H1 (cell line): ENCODE measurements around the gene EVI5. TPM values are rescaled to one million over a fixed set of nuclear protein-coding genes. Genes with fewer than 3 reads are reported as not detected.

Experiments
- CTCF ChIA-PET: fragments of 300-600 bp; sonication (Branson Sonifier 250); formaldehyde crosslinking; loops from one replicate; lab custom pipeline; 2021; ENCODE audit not compliant: partially characterized antibody; lab: Charles Lee
- POLR2A ChIA-PET: fragments of 300-600 bp; sonication (Branson Sonifier 250); formaldehyde crosslinking; loops from one replicate; lab custom pipeline; 2021; ENCODE audit warnings: inconsistent platforms; ENCODE audit not compliant: partially characterized antibody; lab: Charles Lee
- DNase-seq, 2 experiments: peaks; one replicate each; pipeline versions ENCODE4 v3.0.0 to v3.0.0-alpha.2; 2010 to 2022; ENCODE audit warnings: low spot score in 2 of 2, low read depth in 1 of 2, mixed read lengths in 1 of 2
- FAIRE-seq: peaks from 2 replicates; lab custom pipeline; 2011; peaks lifted over from hg19 to GRCh38; lab: Jason Lieb, UNC
- H2AFZ ChIP-seq: 2 replicates; pipeline ENCODE4 v1.8.1; 2012; ENCODE audit warnings: low read length, inconsistent platforms
- H2AK5ac ChIP-seq: 2 replicates; pipeline ENCODE4 v1.6.1; 2013; ENCODE audit warnings: low read depth, low read length
- H2BK120ac ChIP-seq: replicated peaks from 2 replicates; pipeline ENCODE3; 2013; ENCODE audit warnings: low read depth, low read length, inconsistent platforms
- H2BK12ac ChIP-seq: 2 replicates; pipeline ENCODE4 v1.6.1; 2013; ENCODE audit warnings: low read depth, low read length
- H2BK15ac ChIP-seq: 2 replicates; pipeline ENCODE4 v1.6.1; 2013; ENCODE audit warnings: low read length
- H2BK20ac ChIP-seq: 2 replicates; pipeline ENCODE4 v1.6.1; 2013; ENCODE audit warnings: low read length
- H2BK5ac ChIP-seq: 2 replicates; pipeline ENCODE4 v1.6.1; 2013; ENCODE audit warnings: low read depth, low read length
- H3K14ac ChIP-seq: 2 replicates; pipeline ENCODE4 v1.6.1; 2013; ENCODE audit warnings: inconsistent platforms; ENCODE audit not compliant: insufficient read length
- H3K18ac ChIP-seq: 2 replicates; pipeline ENCODE4 v1.6.1; 2013; ENCODE audit warnings: low read length; ENCODE audit errors: extremely low read depth
- H3K23ac ChIP-seq: 2 replicates; pipeline ENCODE4 v1.6.1; 2013; ENCODE audit warnings: inconsistent platforms; ENCODE audit not compliant: insufficient read length
- H3K23me2 ChIP-seq: 2 replicates; pipeline ENCODE4 v1.6.1; 2013; ENCODE audit warnings: low read depth, low read length
- H3K27ac ChIP-seq: 2 replicates; pipeline ENCODE4 v1.6.1; 2011; ENCODE audit warnings: low read depth, low read length, inconsistent platforms
- H3K27me3 ChIP-seq, 4 experiments: replicated peaks in 1 of 4; 1 replicate in 1 of 4; 2 replicates in 3 of 4; pipeline versions ENCODE4 v1.6.1 to v1.8.1; 2011 to 2013; ENCODE audit warnings: low read length in 3 of 4, mild to moderate bottlenecking in 3 of 4, inconsistent platforms in 2 of 4, mixed read lengths in 2 of 4, moderate library complexity in 1 of 4; ENCODE audit not compliant: control insufficient read depth in 3 of 4, insufficient read depth in 3 of 4; ENCODE audit errors: extremely low read depth in 1 of 4
- H3K36me3 ChIP-seq, 4 experiments: 2 replicates each; pipeline versions ENCODE4 v1.6.1 to v1.8.1; 2011 to 2013; ENCODE audit warnings: mild to moderate bottlenecking in 4 of 4, low read length in 3 of 4, moderate library complexity in 2 of 4, control low read depth in 1 of 4, inconsistent platforms in 1 of 4; ENCODE audit not compliant: insufficient read depth in 4 of 4, control insufficient read depth in 2 of 4
- H3K4ac ChIP-seq: replicated peaks from 2 replicates; pipeline ENCODE3; 2013; ENCODE audit warnings: low read length, low read depth, mixed read lengths, inconsistent platforms; ENCODE audit not compliant: insufficient read length
- H3K4me1 ChIP-seq, 4 experiments: replicated peaks in 1 of 4; 1 replicate in 1 of 4; 2 replicates in 3 of 4; pipeline versions ENCODE4 v1.6.1 to v1.8.1; 2011 to 2013; ENCODE audit warnings: low read length in 3 of 4, inconsistent platforms in 2 of 4, mixed read lengths in 1 of 4; ENCODE audit not compliant: insufficient read depth in 4 of 4, control insufficient read depth in 3 of 4
- H3K4me2 ChIP-seq, 2 experiments: 2 replicates each; pipeline versions ENCODE4 v1.6.1 to v1.8.1; 2011 to 2013; ENCODE audit warnings: low read depth in 2 of 2, low read length in 2 of 2, control low read depth in 1 of 2, inconsistent platforms in 1 of 2, mild to moderate bottlenecking in 1 of 2; ENCODE audit not compliant: insufficient read depth in 1 of 2
- H3K4me3 ChIP-seq, 4 experiments: fragments of 200-600, 300-600 bp in 1 of 4; sonication (generic), shearing (Covaris generic), sonication (Bioruptor Twin) in 1 of 4; 2 replicates each; pipeline versions ENCODE4 v1.5.1 to v1.8.1; 2011 to 2016; ENCODE audit warnings: low read length in 4 of 4, low read depth in 3 of 4, control low read depth in 2 of 4, inconsistent platforms in 2 of 4, mild to moderate bottlenecking in 2 of 4, mixed read lengths in 1 of 4, moderate library complexity in 1 of 4; ENCODE audit not compliant: insufficient read depth in 2 of 4; ENCODE audit errors: extremely low read depth in 1 of 4
- H3K56ac ChIP-seq: replicated peaks from 2 replicates; pipeline ENCODE3; 2013; ENCODE audit warnings: low read depth, mild to moderate bottlenecking, mixed read lengths, low read length, inconsistent platforms; ENCODE audit not compliant: insufficient read length
- H3K79me1 ChIP-seq: 2 replicates; pipeline ENCODE4 v1.6.1; 2013; ENCODE audit warnings: low read depth, low read length, control low read depth
- H3K79me2 ChIP-seq, 2 experiments: 2 replicates each; pipeline versions ENCODE4 v1.6.1 to v1.8.1; 2012 to 2013; ENCODE audit warnings: low read length in 2 of 2, mild to moderate bottlenecking in 2 of 2, inconsistent platforms in 1 of 2; ENCODE audit not compliant: insufficient read depth in 2 of 2, control insufficient read depth in 1 of 2
- H3K9ac ChIP-seq, 4 experiments: replicated peaks in 1 of 4; 1 replicate in 1 of 4; 2 replicates in 3 of 4; pipeline versions ENCODE4 v1.6.1 to v1.8.1; 2011 to 2013; ENCODE audit warnings: low read depth in 3 of 4, low read length in 3 of 4, control low read depth in 2 of 4, mild to moderate bottlenecking in 2 of 4, moderate library complexity in 2 of 4, inconsistent platforms in 1 of 4; ENCODE audit errors: extremely low read depth in 1 of 4
- H3K9me3 ChIP-seq, 2 experiments: 2 replicates each; pipeline versions ENCODE4 v1.6.1 to v1.8.1; 2012 to 2013; ENCODE audit warnings: mild to moderate bottlenecking in 2 of 2, moderate library complexity in 2 of 2, control low read depth in 1 of 2, inconsistent platforms in 1 of 2, low read depth in 1 of 2, low read length in 1 of 2, mixed read lengths in 1 of 2; ENCODE audit not compliant: insufficient read depth in 2 of 2
- H4K20me1 ChIP-seq, 2 experiments: replicated peaks in 1 of 2; 2 replicates each; pipeline versions ENCODE3 to v1.8.1; 2011 to 2013; ENCODE audit warnings: inconsistent platforms in 2 of 2, low read length in 2 of 2, mild to moderate bottlenecking in 1 of 2; ENCODE audit not compliant: insufficient read depth in 2 of 2, control insufficient read depth in 1 of 2
- H4K5ac ChIP-seq: 2 replicates; pipeline ENCODE4 v1.6.1; 2013; ENCODE audit warnings: low read length, low read depth, mixed read lengths, inconsistent platforms; ENCODE audit not compliant: insufficient read length
- H4K8ac ChIP-seq: 2 replicates; pipeline ENCODE4 v1.8.0; 2013; ENCODE audit warnings: mild to moderate bottlenecking, moderate library complexity, low read length, inconsistent platforms; ENCODE audit not compliant: insufficient read depth; ENCODE audit errors: extremely low read depth
- H4K91ac ChIP-seq: replicated peaks from 2 replicates; pipeline ENCODE3; 2013; ENCODE audit warnings: low read length, mixed read lengths, inconsistent platforms; ENCODE audit not compliant: insufficient read length
- CEBPB ChIP-seq: IDR thresholded peaks from 2 replicates; pipeline ENCODE4 v1.6.1; 2012; ENCODE audit warnings: low read depth, low read length
- CREB1 ChIP-seq: IDR thresholded peaks from 2 replicates; pipeline ENCODE4 v1.6.1; 2012; ENCODE audit warnings: inconsistent platforms
- CTBP2 ChIP-seq: IDR thresholded peaks from 2 replicates; pipeline ENCODE4 v1.7.0; 2011; ENCODE audit warnings: borderline replicate concordance, mild to moderate bottlenecking, moderate library complexity, mixed read lengths, low read length; ENCODE audit not compliant: insufficient read depth, insufficient read length
- EP300 ChIP-seq, 2 experiments: IDR thresholded peaks; 1 replicate in 1 of 2; 2 replicates in 1 of 2; pipeline ENCODE4 v1.6.1; 2011 to 2012; ENCODE audit warnings: low read depth in 2 of 2, low read length in 2 of 2, mild to moderate bottlenecking in 2 of 2, borderline replicate concordance in 1 of 2, inconsistent platforms in 1 of 2, moderate library complexity in 1 of 2
- JUN ChIP-seq: IDR thresholded peaks from 2 replicates; pipeline ENCODE4 v1.6.1; 2011; ENCODE audit warnings: low read depth, mild to moderate bottlenecking, improper control_type of control experiment, low read length
- JUND ChIP-seq: IDR thresholded peaks from 2 replicates; pipeline ENCODE4 v1.6.1; 2011; ENCODE audit warnings: mild to moderate bottlenecking, improper control_type of control experiment, low read length
- RBBP5 ChIP-seq: IDR thresholded peaks from 2 replicates; pipeline ENCODE4 v1.7.1; 2012; ENCODE audit warnings: low read depth, mild to moderate bottlenecking, inconsistent platforms, low read length, moderate library complexity, borderline replicate concordance
- RFX5 ChIP-seq: IDR thresholded peaks from 2 replicates; pipeline ENCODE4 v1.6.1; 2011; ENCODE audit warnings: low read depth, low read length, improper control_type of control experiment, borderline replicate concordance
- SAP30 ChIP-seq: fragments of 300-600 bp; sonication (generic); IDR thresholded peaks from 2 replicates; pipeline ENCODE4 v1.7.1; 2012; ENCODE audit warnings: low read length, moderate library complexity, mild to moderate bottlenecking, inconsistent platforms; ENCODE audit not compliant: insufficient read depth, insufficient replicate concordance
- SIRT6 ChIP-seq: IDR thresholded peaks from one replicate; pipeline ENCODE4 v1.7.1; 2012; ENCODE audit warnings: low read length, inconsistent platforms
- SP1 ChIP-seq: IDR thresholded peaks from 2 replicates; pipeline ENCODE4 v1.6.1; 2011; ENCODE audit warnings: low read depth, low read length
- SP4 ChIP-seq: IDR thresholded peaks from 2 replicates; pipeline ENCODE4 v1.6.1; 2012; ENCODE audit warnings: low read length, inconsistent platforms
- SRF ChIP-seq: IDR thresholded peaks from 2 replicates; pipeline ENCODE4 v1.6.1; 2011; ENCODE audit warnings: mild to moderate bottlenecking, low read depth, low read length, moderate library complexity
- TEAD4 ChIP-seq: IDR thresholded peaks from 2 replicates; pipeline ENCODE4 v1.6.1; 2012; ENCODE audit warnings: low read depth, low read length, inconsistent platforms, mixed read lengths
- USF2 ChIP-seq: IDR thresholded peaks from 2 replicates; pipeline ENCODE4 v1.6.1; 2011; ENCODE audit warnings: low read length, improper control_type of control experiment
- YY1 ChIP-seq: IDR thresholded peaks from 2 replicates; pipeline ENCODE4 v1.6.1; 2011; ENCODE audit warnings: low read depth, mild to moderate bottlenecking, low read length
- polyA plus RNA-seq, 7 experiments: library from polyadenylated mRNA; depleted of rRNA in 3 of 7; stranded (reverse) in 5 of 7; unstranded in 2 of 7; fragments of >200 nt in 5 of 7; fragments of 200-250 nt in 2 of 7; gene quantifications; 1 replicate in 5 of 7; 2 replicates in 1 of 7; 4 replicates in 1 of 7; pipeline versions ENCODE4 v1.2.1 to v1.2.3, GENCODE V29; 2011 to 2013; ENCODE audit warnings: missing spikeins in 2 of 7, mixed read lengths in 2 of 7
- total RNA-seq: library from RNA; stranded (reverse); fragmentation: NEBNext Ultra II Directional; extraction: Animal tissue kit (Norgen Biotek cat#: 25700); gene quantifications from 2 replicates; pipeline ENCODE4 v1.2.1, GENCODE V29; 2021

The EVI5 gene
- total and polyA plus RNA-seq, 2 of the 8 experiments (the other 6 are each of a cell fraction or from before 2014, with no cell fraction given): 1.7 to 13.7 TPM

GRCh38 chr1:92502247-92502646 lies 282.7 kb downstream of the EVI5 start:
- Histone ChIP-seq H4K91ac (no peak overlapping the region), H3K36me3 (no peaks in the 10 kb centered on the region), H3K4me1 (no peaks in the 10 kb centered on the region), H2AFZ (no peak overlapping the region), H4K5ac (no peak overlapping the region), H3K4me2 (no peak overlapping the region), H2BK15ac (no peak overlapping the region), H2BK5ac (no peak overlapping the region), H3K23ac (no peak overlapping the region), H3K14ac (no peak overlapping the region), H3K4ac (no peak overlapping the region), H3K9ac (no peak overlapping the region), H3K79me1 (no peaks in the 10 kb centered on the region), H2BK12ac (no peak overlapping the region), H2BK120ac (no peak overlapping the region), H2BK20ac (no peak overlapping the region), H3K23me2 (no peaks in the 10 kb centered on the region), H3K4me3 (no peak overlapping the region), H4K8ac (no peak overlapping the region), H2AK5ac (no peak overlapping the region), H3K56ac (no peak overlapping the region), H3K18ac (no peak overlapping the region), H3K27me3 (no peaks in the 10 kb centered on the region), H3K27ac (no peak overlapping the region), H3K9me3 (no peaks in the 10 kb centered on the region), H3K79me2 (no peaks in the 10 kb centered on the region), H4K20me1 (no peaks in the 10 kb centered on the region)
- ChIA-PET POLR2A (no interaction called here), CTCF (no interaction called here)
- DNase-seq (no peak), FAIRE-seq (no peak)
- no peak for TF ChIP-seq USF2
- TF ChIP-seq SIRT6: no peak
- no peak for TF ChIP-seq YY1
- no peak for TF ChIP-seq CEBPB
- TF ChIP-seq CTBP2: no peak
- no peak for TF ChIP-seq EP300 (IDR thresholded peaks at IDR 0.05; ENCODE audit: borderline replicate concordance in 1 of 2, low read depth in 2 of 2, low read length in 2 of 2)
- no peak for TF ChIP-seq SRF
- TF ChIP-seq JUND: no peak
- TF ChIP-seq CREB1: no peak
- TF ChIP-seq TEAD4: no peak
- no peak for TF ChIP-seq JUN
- no peak for TF ChIP-seq SAP30
- no peak for TF ChIP-seq SP4
- no peak for TF ChIP-seq SP1
- TF ChIP-seq RBBP5: no peak
- TF ChIP-seq RFX5: no peak
